Superior temporal gyrus (tissue), 1 donor: Measurements from ENCODE around the gene HCFC1.
A peak's percentile ranks its signal among the peaks of the same experiment; 100 is the strongest.

Experiments
- DNase-seq: peaks from one replicate; pipeline ENCODE4 v3.0.0-alpha.2; 2016; ENCODE audit errors: extremely low spot score

The HCFC1 gene

DNA sequence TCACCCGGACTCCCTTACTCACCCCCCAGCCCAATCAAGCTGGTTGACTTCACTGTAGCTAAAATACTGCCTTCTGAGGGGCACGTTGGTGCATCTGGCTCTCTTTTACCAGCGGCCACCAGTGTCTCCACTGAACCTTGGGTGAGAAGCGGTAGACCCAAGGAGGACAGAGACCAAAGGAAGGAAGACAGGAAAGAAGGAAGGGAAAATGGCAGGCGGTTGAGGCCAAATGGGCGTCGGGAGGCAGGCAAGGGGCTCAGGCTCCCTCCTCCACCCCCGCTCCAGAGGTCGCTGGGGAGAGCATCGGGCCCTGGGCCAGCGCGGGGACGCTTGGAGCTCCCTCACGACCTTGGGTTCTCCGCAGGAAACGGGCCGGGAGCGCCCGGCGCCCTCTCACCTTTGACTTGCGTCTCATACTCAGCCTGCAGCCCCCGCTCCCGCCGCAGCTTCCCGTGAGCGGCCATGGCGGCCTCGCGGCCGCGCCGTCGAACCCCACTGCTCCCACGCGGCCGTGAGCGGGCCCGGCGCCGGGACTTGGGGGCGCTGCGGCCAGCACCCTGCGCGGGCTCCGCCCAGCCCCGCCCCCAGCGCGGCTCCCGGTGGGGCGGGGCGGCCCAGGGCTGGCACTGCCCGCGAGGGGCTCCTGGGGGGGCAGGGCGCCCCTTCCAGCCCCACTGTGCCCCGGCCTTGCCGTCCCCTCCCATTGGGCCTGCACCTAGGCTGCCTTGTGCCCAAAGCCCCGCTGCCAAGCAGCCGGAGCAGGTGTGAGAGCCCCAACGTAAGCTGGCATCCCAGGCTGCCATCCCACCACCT, 45.7 kb downstream of the HCFC1 start, which contains the start of gene ARHGAP4:
TSS of gene ARHGAP4 (minus strand) at position 526 of the 813 bp plus-strand sequence. CDS start at position 464, 62 bp downstream.
- no peak for DNase-seq

DNA sequence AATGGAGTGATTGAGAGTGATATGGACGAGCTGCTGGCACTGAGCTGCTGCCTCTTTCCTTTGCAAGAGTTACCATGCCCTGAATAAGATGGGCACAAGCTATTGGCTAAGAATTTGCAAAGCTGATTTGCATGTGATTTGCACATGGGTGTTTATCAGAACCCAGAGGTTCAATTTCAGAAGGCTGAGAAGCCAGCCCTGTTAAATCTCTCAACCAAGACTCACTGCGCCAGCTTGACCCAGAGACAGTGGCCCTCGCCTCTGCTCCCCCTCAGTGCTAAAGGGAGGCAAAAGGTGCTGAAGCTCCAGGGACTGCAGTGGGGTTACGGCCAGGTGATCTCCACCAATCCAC, 46.3 kb downstream of the HCFC1 start:
- no peak for DNase-seq

DNA sequence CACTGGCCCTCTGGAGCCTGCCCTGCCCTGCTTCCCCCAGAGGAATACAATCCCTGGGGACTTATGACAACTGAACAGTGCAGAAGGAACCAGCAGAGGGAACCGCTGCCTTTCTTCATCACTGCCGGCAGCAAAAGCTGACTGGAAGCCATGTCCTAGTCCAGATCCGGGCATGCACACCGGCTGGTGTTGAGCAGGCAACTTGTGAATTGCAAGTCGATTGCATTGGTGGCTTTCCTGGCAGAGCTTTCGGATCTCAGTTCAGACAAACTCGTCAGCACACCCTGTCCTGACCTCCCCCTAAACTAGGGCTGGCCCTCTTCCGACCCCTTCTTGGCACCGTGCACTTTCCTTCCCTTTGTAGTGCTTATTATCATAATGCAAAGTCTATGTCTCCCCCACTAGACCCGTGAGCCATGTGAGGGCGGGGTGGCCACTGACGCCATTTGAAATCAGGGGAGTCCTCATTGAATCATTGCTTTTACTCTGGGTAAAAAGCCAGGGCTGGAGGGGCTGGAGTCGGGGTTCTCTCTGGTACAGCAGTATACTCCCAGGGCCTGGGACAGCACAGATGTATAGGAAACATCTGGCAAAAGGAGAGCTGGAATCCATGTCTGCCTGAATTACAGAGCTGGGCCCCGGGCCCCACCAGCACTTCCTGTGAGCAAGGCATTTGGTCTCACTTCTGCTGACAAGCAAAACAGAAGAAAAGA, 47.3 kb downstream of the HCFC1 start:
- DNase-seq = peak; percentile 28

DNA sequence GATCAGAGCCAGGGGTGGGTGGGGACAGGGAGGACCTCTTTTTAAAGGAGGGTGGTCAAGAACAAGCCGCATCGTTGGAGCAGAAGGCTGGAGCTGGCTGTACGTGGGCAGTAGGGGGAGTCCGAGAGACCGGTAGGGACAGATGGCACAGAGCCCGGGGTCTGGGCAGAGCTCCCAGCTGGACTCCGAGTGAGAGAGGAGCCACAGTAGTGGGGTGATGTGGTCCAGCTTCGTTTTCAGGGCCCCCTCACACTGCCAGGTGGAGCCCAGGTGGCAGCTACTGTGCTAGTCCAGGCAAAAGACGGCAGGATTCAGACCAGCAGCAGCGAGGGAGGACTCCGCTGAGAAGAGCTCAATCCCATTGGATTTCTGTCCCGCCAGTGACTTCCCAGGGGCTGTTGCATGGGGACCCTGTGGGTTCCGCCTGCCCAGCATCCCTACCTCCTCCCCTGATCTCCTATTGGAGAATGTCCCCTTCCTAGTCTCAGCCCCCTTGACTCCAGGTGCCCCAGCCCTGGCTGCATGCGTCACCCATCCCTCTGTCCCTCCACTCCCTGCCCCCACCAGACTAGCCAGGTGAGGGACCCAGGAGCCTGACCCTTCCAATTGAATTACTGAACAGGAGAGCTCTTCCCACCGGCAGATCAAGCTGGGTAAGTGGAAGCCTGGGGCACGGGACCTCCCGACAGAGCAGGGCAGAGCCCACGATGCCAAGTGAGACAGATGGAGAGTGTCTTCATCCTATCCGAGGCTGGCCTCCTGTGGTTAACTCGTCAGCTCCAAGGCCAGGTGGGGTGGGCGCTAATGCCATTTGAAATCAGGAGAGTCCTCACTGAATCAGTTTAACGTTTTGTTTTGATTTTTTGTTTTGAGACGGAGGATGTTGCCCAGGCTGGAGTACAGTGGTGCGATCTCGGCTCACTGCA, 48.4 kb downstream of the HCFC1 start:
- peak; percentile 40 for DNase-seq

DNA sequence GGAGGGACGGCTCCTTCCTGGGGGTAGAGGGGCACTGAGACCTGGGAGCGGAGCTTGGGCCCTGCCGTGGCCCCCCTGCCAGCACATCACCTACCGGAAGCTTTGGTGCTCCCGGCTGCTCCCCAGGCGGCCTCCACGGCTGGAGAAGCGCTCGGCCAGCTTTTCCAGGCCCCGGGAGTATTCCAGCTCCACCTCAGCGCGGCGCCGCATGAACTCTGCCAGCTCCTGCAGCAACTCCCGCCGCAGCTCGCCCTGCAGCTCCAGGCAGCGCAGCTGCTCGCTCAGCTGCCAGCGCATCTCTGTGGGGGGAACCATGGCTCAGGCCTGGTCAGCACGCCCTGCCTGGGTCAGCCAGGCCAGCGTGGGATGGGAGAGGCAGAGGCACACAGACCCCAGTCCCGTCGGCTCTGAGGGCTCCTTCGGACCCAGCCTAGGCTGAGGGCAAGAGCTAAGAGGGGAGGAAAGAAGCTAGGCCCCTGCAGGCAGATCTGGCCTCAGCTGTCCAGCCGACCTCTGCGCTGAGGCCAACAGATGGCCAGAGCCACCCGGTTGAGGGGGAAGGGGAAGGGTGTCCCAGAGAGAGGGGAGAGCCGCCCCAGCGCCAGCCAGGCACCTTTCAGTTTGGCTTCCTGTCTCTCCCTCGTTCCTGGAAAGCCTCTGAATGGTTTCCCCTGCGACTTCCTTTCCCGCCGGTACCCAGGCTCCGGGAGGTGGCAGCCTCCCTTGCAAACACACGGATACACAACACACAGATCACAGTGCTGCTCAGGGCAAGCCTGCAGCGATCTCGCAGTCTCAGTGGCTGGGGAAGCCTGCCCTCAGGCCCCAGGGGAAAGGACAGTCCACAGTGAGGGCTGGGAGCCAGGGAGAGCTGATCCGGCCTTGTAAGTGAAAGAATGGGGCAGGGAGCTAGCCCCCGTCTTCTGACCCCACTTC, 49.8 kb downstream of the HCFC1 start:
- no peak for DNase-seq

DNA sequence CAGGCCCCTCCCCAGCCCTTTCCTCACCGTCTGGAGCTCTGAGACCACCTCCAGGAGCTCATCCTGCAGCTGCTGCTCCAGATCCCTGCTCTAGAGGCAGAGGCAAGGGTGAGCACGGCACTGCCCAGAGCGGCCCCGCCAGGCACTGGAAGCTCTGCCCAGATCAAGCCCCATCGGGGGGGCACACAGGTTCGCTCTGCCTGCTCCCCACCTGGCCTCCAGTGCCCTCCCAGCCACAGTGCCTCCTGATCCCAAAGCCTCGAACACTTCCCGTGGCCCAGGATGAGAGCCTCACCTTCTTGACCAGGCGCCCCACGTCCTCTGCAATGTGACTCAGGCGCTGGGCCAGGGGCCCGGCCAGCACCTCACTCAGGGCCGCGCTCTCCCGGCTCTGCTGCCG, 50.5 kb downstream of the HCFC1 start:
- no peak for DNase-seq

DNA sequence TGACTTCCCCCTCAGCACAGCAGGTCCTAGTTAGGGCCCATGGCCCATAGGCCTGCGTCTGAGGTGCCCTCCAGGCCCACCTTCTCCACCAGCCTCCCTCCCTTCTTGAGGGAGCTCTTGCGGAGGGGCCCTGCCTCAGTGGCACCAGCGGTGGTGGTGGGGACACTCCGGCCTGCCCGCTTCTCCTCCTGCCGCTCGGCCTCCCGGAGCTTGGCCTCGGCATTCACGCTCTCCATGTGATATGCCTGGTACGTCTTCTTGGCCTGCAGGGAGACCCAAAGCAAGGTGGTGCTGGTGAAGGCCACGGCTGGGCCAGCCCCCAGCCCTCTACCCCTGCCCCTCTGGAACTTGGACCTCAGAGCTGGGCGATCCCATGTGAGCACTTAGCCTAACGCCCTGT, 51.1 kb downstream of the HCFC1 start:
- no peak for DNase-seq

DNA sequence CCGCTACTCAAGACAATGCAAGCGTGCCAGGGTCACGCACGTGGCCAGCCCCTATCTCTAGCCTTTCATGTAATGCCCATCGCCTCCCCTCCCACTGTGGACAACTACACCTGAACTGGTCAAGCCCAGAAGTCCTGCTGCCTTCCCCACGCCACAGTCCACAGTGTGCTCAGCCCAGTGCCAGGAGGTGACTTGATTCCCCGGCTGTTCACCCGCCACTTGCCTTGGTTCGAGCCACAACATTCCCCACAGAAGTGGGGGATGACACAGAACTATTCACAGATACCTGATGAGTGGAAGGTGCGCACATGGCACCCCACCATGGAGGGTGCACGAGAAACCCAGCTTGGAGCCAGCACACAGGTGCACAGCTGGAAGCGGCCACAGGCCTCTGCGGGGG, 52.3 kb downstream of the HCFC1 start:
- DNase-seq = no peak

DNA sequence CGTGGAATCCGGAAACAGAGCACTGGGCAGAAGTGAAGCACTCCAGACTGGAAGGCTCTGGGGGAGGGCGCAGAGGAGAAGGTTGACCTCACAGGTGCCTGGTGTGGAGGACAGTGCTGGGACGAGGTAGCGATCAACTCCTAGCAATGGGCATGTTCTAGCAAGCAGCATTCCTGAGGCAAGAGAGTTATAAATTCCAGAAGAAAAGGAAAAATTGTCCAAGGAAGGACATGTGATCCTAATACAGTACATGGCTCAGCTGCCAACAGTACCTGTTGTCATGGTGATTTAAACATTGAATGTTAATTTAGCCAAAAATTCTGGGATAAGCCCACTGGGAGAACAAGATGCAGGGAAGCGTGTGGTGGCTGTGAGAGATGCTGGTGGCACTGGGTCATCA, 53.7 kb downstream of the HCFC1 start:
- DNase-seq = no peak

DNA sequence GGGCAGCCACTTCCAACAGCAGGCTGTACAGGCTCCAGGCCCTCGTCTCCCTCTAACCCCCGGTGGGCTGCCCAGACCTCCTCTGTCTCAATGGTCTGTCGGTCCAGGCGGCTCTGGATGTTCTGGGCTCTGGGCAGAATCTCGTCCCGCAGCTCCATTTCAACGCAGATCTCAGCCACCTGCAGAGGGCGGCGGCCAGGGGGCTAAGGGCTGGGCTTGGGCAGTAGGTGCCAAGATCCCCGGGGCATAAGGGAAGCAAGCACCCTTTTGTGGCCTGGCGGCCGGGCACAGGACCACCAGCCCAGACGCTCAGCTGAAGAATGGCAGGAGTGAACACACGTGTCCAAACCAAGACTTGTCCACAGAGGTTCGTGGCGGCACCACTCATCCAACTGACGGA, 57.9 kb downstream of the HCFC1 start:
- DNase-seq = no peak

DNA sequence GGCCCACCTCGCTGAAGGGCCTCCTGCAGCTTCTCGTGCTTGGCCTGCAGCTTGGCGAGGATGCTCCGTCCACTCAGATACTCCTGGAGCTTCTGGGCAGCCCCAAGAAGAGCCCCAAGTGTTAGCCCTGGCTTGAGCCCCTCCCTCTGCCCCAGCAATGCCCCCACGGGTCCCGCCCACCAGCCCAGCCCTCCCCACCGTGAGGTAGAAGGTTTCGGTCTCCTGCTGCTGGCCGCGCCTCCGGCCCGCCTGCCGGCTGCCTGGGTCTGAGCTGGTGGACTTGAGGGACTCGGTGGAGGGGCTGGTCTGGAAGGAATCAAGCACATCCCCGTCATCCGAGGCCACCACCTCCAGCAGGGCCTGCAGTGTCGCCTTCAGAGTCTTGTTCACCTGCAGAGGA, 58.4 kb downstream of the HCFC1 start:
- no peak for DNase-seq

DNA sequence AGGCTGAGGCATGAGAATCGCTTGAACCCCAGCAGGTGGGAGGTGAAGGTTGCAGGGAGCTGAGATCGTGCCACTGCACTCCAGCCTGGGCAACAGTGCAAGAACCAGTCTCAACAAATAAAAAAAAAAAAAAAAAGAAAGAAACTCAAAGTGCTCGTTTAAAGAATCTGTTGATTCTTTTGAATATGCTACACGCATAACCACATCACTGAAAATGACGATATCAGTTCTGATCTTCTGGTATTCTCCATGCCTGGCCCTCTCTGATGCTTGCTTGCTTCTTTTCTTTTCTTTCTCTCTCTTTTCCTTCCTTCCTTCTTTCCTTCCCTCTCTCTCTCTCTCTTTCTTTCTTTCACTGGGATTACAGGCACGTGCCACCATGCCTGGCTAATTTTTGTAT, 59.8 kb downstream of the HCFC1 start:
- no peak for DNase-seq

DNA sequence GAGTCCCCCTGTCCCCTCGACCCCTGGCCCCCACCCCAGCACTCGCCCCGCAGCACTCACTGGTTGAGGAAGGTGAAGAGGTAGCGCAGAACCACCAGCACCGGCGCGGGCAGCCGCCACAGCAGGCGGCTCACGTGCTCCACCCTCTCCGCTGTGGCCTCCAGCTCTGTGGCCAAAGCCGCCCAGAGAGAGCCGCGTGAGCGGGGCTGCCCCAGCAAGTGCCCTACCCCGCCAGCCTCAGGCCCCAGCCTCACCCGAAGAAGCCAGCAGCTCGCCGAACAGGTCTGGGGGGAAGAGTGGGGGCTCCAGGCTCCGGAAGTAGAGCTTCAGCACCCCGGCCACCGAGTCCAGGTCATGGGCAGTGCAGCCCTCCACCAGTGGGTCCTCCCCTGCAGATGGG, 61.2 kb downstream of the HCFC1 start:
- DNase-seq = no peak

DNA sequence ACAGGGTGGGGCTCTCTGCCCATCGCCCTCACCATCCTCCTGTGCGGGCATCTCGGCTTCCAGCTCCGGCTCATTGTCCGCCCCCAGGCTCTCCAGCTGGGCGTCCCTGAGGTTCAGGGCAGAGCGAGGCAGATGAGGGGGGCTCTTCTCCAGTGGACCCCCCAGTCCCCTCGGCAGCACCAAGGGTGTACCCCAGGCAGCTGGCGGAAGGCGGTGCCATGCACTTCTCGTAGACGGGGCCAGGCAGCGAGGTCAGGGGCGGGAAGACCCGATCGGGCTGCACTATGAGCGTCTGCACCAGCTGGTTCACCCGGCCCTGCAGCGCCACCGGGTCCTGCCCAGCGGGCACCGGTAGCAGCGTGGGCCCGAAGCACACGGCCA, 61.6 kb downstream of the HCFC1 start:
- DNase-seq = no peak

DNA sequence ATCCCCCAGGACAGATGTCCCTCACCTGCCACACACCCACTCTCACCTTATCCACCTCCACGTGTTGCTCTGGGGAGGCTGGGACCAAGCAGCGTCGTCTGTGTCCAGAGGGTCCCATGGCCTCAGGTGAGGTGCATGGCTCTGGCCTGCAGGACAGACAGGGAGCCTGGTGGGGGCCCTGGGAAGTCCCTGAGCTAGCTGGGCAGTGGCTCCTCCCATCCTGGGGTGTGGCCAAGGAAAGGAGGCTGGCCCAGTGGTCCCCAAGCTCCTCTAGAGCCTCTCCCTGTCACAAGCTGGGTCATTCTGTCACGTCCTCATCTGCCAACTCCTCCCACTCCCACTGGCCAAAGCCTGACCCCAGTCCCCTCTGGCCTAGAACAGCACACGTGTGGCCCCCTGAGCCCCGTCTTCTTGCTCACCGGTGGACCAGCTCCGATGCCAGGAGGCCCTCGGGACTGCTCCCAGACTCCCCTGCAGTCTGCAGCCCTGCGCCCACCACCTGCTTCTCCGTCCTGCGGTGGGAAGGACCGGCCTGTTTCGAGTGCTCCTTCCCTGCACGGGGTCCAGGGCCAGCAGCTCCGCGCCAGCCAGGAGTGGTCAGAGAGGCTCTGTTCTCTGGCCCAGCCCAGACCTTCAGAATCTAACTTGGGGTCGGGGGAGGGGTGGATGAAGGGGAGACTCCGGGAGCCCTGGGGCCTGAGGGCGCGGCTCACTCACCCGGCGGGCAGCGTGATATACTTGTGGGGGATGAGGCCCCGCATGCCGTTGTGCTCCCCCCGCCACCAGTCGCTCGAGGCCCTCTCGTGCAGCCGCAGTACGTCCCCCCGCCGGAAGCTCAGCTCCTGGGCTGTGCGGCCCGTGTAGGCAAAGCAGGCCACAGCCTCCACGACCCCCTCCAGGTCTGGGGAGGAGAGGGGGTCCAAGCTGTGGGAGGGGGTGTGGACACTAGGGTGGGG, 62.3 kb downstream of the HCFC1 start:
- no peak for DNase-seq

DNA sequence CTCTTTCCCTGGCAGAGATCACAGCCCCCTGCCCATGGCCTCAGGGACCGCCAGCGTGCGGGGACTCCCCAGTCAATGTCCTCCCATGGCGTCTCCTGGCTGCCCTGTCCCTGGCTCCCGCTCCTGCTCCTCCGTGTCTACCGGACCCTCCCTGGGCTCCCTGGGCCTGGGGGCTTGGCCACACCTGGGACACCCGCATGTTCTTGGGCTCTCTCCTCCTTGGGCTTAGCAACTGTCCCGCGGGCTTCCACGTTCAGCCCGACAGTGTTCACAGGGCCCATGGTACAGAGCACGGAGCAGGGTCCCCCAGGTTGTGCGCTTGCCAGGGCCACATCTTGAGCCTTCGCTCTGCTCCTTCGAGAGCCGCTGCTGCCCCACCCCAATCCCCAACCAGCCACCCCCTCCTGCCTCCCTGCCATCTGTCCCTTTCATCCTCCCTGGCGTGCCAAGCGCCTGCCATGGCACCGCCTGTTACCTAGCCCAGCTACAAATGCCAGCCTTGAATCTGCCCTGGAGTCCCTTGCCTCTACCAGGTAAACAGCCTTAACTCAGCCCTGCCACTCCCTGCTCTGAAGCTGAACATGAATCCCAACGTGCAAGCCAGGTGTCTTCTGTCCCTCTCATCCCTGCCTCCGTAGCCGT, 63.3 kb downstream of the HCFC1 start:
- DNase-seq = no peak

DNA sequence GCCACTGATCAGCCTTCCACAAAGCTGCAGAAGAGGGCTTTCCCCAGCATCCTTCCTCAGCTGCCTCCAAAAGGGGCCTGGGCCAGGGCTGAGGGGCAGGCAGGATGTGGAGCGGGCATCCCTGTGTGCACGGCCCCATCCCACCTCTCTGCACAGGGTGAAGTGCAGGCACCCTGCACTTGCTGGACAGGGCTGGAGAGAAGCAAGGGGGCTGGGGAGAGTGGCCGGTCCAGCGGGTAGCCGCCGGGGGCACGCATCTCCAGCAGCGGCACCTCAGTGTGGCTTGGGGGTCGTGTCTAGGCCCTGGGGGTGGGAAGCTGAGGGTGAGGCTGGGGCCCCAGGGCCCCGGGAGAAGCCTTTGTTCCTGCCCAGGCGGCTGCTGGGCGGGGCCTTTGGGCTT, 64.2 kb downstream of the HCFC1 start:
- DNase-seq = no peak

DNA sequence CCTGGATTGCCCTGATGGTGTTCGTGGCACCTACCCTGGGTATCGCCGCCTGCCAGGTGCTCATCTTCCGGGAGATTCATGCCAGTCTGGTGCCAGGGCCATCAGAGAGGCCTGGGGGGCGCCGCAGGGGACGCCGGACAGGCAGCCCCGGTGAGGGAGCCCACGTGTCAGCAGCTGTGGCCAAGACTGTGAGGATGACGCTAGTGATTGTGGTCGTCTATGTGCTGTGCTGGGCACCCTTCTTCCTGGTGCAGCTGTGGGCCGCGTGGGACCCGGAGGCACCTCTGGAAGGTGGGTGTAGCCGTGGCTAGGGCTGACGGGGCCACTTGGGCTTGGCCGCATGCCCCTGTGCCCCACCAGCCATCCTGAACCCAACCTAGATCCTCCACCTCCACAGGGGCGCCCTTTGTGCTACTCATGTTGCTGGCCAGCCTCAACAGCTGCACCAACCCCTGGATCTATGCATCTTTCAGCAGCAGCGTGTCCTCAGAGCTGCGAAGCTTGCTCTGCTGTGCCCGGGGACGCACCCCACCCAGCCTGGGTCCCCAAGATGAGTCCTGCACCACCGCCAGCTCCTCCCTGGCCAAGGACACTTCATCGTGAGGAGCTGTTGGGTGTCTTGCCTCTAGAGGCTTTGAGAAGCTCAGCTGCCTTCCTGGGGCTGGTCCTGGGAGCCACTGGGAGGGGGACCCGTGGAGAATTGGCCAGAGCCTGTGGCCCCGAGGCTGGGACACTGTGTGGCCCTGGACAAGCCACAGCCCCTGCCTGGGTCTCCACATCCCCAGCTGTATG, 65.3 kb downstream of the HCFC1 start:
- no peak for DNase-seq
